Calu3 (cell line): ENCODE data around the gene CYLD. TPM values are rescaled to one million over a fixed set of nuclear protein-coding genes. Genes with fewer than 3 reads are reported as not detected.
A peak's percentile ranks its signal among the peaks of the same experiment; 100 is the strongest.

ENCODE experiments used
- BruUV-seq: library from RNA; stranded (reverse); fragments of 400-500 nt; replicated peaks from 2 replicates; lab custom pipeline; 2021; lab: Mats Ljungman, UMichigan
- CTCF ChIA-PET: fragments of 300-600 bp; sonication (Branson Sonifier 250); formaldehyde crosslinking; loops from one replicate; lab custom pipeline; 2022; ENCODE audit warnings: antibody characterized with exemption; lab: Charles Lee
- DNase-seq: peaks from one replicate; pipeline ENCODE4 v3.0.0; 2022
- H3K27ac Mint-ChIP-seq: one replicate; pipeline ENCODE4 v1.8.0; 2022; ENCODE audit warnings: mixed read lengths; ENCODE audit not compliant: unreplicated experiment
- H3K27me3 Mint-ChIP-seq: one replicate; pipeline ENCODE4 v1.8.0; 2022; ENCODE audit warnings: mixed read lengths; ENCODE audit not compliant: unreplicated experiment
- H3K36me3 Mint-ChIP-seq: one replicate; pipeline ENCODE4 v1.8.0; 2022; ENCODE audit warnings: mild to moderate bottlenecking, moderate library complexity, mixed read lengths; ENCODE audit not compliant: insufficient read depth, unreplicated experiment
- H3K4me1 Mint-ChIP-seq: one replicate; pipeline ENCODE4 v1.8.0; 2022; ENCODE audit warnings: mild to moderate bottlenecking, low read depth, mixed read lengths; ENCODE audit not compliant: unreplicated experiment
- H3K4me3 Mint-ChIP-seq: one replicate; pipeline ENCODE4 v1.8.0; 2022; ENCODE audit warnings: mild to moderate bottlenecking, low read depth, moderate library complexity, mixed read lengths; ENCODE audit not compliant: unreplicated experiment
- H3K9me3 Mint-ChIP-seq: one replicate; pipeline ENCODE4 v1.8.0; 2022; ENCODE audit warnings: low read depth, mixed read lengths; ENCODE audit not compliant: unreplicated experiment
- intact Hi-C: fragments of 100-400 bp; cut with micrococcal nuclease; formaldehyde crosslinking; loops from one replicate; pipeline ENCODE4 v1.10.0; 2022; ENCODE audit not compliant: unreplicated experiment
- total RNA-seq: library from RNA; stranded (reverse); gene quantifications from 2 replicates; pipeline ENCODE4 v1.2.3, GENCODE V29; 2022
- TF ChIP-seq, protein P1 (sequence below): fragments of 200-600 bp; IDR thresholded peaks from one replicate; pipeline ENCODE4 v1.8.0; 2022; ENCODE audit warnings: antibody characterized with exemption; ENCODE audit not compliant: unreplicated experiment

The CYLD gene
- total RNA-seq, 1 experiment from 2014 or later, result 31.8 TPM

DNA sequence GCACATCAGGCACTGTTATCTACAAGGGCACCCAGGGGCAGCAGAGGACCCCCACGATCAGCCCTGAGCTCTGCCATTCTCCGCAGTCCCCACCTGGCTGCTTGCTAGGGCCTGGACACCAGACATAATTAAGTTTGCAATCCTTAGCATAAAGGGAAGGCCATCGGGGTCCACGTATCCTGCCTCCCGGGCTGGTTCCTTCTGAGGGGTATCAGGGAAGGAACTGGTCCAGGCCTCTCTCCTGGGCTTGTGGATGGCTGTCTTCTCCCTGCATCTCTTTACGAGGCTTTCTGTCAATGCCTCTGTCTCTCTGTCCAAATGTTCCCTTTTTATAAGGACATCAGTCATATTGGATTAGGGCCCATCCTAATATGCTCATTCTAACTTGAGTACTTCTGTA is 77.8 kb downstream of the CYLD start:
- Mint-ChIP-seq H3K4me1 (peaks cover 9% of the 10 kb centered on the region), H3K27me3 (peaks cover 70% of the 10 kb centered on the region), H3K4me3 (no peak overlapping the region), H3K9me3 (no peaks in the 10 kb centered on the region), H3K27ac (no peak overlapping the region), H3K36me3 (no peaks in the 10 kb centered on the region)
- TF ChIP-seq, protein P1, sequence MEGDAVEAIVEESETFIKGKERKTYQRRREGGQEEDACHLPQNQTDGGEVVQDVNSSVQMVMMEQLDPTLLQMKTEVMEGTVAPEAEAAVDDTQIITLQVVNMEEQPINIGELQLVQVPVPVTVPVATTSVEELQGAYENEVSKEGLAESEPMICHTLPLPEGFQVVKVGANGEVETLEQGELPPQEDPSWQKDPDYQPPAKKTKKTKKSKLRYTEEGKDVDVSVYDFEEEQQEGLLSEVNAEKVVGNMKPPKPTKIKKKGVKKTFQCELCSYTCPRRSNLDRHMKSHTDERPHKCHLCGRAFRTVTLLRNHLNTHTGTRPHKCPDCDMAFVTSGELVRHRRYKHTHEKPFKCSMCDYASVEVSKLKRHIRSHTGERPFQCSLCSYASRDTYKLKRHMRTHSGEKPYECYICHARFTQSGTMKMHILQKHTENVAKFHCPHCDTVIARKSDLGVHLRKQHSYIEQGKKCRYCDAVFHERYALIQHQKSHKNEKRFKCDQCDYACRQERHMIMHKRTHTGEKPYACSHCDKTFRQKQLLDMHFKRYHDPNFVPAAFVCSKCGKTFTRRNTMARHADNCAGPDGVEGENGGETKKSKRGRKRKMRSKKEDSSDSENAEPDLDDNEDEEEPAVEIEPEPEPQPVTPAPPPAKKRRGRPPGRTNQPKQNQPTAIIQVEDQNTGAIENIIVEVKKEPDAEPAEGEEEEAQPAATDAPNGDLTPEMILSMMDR, result no peak
- intact Hi-C loops, result loop anchor here (10.0 kb wide), 1 partner anchor 235 kb away; no protein-coding TSS in a partner anchor
- no TSS peak for BruUV-seq
- CTCF ChIA-PET, result no interaction called here
- DNase-seq, result no peak

DNA sequence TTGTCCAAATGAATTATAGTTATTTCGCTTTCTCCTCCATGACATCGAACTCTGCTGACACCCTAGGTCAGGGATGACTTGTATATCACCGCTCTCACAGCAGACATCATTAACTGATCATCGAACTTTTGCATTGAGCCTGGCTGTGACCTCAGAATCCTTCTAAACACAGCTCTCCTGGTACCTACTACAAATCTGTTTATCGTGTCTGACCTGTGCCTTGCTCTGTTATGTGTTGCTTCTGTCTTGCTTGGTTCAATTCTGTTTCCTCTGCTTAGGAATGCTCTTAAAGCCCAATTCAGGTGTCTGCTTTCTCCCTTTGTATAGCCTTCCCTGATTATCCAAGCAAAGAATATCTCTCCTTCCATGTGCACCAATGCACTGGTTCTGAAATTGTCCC is 78.3 kb downstream of the CYLD start:
- DNase-seq, result no peak
- CTCF ChIA-PET, result interaction anchor here (1.3 kb wide), 1 partner anchor 14 kb away, joined by 3 read pairs; no protein-coding TSS in a partner anchor
- Mint-ChIP-seq H3K4me3 (no peak overlapping the region), H3K27me3 (peaks cover 70% of the 10 kb centered on the region), H3K27ac (no peak overlapping the region), H3K9me3 (no peaks in the 10 kb centered on the region), H3K36me3 (no peaks in the 10 kb centered on the region), H3K4me1 (peaks cover 9% of the 10 kb centered on the region)
- intact Hi-C loops, result loop anchor here (10.0 kb wide), 1 partner anchor 235 kb away; no protein-coding TSS in a partner anchor
- BruUV-seq, result no TSS peak
- TF ChIP-seq, protein P1, result no peak

GRCh38 chr16:50821586-50821985 is 79.7 kb downstream of the CYLD start:
- BruUV-seq, result no TSS peak
- TF ChIP-seq, protein P1, result peak; percentile 43
- Mint-ChIP-seq H3K27ac (no peak overlapping the region), H3K4me1 (peaks cover 9% of the 10 kb centered on the region), H3K27me3 (peaks cover 57% of the 10 kb centered on the region), H3K36me3 (no peaks in the 10 kb centered on the region), H3K9me3 (no peaks in the 10 kb centered on the region), H3K4me3 (no peak overlapping the region)
- DNase-seq, result peak; percentile 58
- intact Hi-C loops, result loop anchor here (1.0 to 10.0 kb wide), 2 partner anchors 233 to 941 kb away; no protein-coding TSS in a partner anchor
- CTCF ChIA-PET, result no interaction called here

DNA sequence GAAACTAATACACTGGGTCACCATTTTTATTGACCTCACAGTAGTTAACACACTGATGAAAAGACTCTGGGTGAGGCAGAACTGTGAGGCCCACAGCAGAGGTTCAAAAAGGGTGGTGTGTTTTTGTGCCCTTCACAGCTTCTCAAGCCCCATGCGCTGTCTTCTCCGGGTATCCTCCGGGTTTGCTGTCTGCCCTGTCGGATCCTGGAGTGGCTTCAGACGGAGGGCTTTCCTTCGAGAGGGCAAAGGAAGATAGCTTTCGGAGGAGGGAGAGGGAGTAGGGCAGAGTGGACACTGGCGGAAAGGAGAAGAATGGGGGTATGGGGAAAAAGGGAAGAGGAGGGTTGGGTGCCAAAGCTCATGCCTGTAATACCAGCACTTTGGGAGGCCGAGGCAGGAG is 80.8 kb downstream of the CYLD start:
- CTCF ChIA-PET, result interaction anchor here (1.5 kb wide), 1 partner anchor 16 kb away, joined by 4 read pairs; no protein-coding TSS in a partner anchor
- TF ChIP-seq, protein P1, result no peak
- DNase-seq, result no peak
- Mint-ChIP-seq H3K36me3 (no peaks in the 10 kb centered on the region), H3K27ac (no peak overlapping the region), H3K4me1 (peaks cover 9% of the 10 kb centered on the region), H3K4me3 (no peak overlapping the region), H3K9me3 (no peaks in the 10 kb centered on the region), H3K27me3 (peaks cover 46% of the 10 kb centered on the region)
- BruUV-seq, result no TSS peak
- intact Hi-C loops, result loop anchor here (10.0 kb wide), 1 partner anchor 232 kb away; no protein-coding TSS in a partner anchor
